K562 (cell line): ENCODE data around the gene ANKRD27. TPM values are rescaled to one million over a fixed set of nuclear protein-coding genes. Genes with fewer than 3 reads are reported as not detected.

Source experiments
- ATF7 ChIP-seq: fragments of 450-650 bp; IDR thresholded peaks from 2 replicates; pipeline ENCODE4 v1.7.1; 2014; ENCODE audit warnings: mild to moderate bottlenecking, moderate library complexity
- BHLHE40 ChIP-seq: IDR thresholded peaks from 2 replicates; pipeline ENCODE4 v1.6.1; 2011; ENCODE audit warnings: low read length, improper control_type of control experiment
- CBX5 ChIP-seq: IDR thresholded peaks from 2 replicates; pipeline ENCODE4 v1.6.1; 2014; ENCODE audit warnings: low read depth, borderline replicate concordance
- ELF4 ChIP-seq: fragments of 450-650 bp; formaldehyde crosslinking; IDR thresholded peaks from 2 replicates; pipeline ENCODE4 v1.4.0; 2022; ENCODE audit warnings: missing genetic modification characterization
- FOXK2 ChIP-seq, 2 experiments: fragments of 450-650 bp; IDR thresholded peaks in 1 of 2; conservative IDR thresholded peaks in 1 of 2; 2 replicates each; pipeline ENCODE4 v1.6.1; 2016; ENCODE audit warnings: low read depth in 2 of 2, mild to moderate bottlenecking in 1 of 2
- HEY1 ChIP-seq: fragments of 250-450 bp; sonication (Bioruptor Pico); IDR thresholded peaks from 2 replicates; pipeline ENCODE4 v1.5.0; 2020; ENCODE audit warnings: mild to moderate bottlenecking, moderate library complexity, borderline replicate concordance
- MYNN ChIP-seq, 2 experiments: sonication (generic); formaldehyde crosslinking in 1 of 2; IDR thresholded peaks; 2 replicates each; pipeline versions ENCODE4 v1.5.0 to v1.6.1; 2016 to 2020; ENCODE audit warnings: antibody characterized with exemption in 1 of 2, missing genetic modification reagents in 1 of 2
- SIN3B ChIP-seq: fragments of 450-650 bp; IDR thresholded peaks from 2 replicates; pipeline ENCODE4 v1.6.1; 2017; ENCODE audit warnings: low read depth, mild to moderate bottlenecking, moderate library complexity
- SNRNP70 ChIP-seq: fragments of 200-400 bp; formaldehyde crosslinking; optimal IDR thresholded peaks from 2 replicates; pipeline ENCODE3; 2017; ENCODE audit warnings: low read depth, low read length
- TRIM28 ChIP-seq: fragments of 450-650 bp; IDR thresholded peaks from 2 replicates; pipeline ENCODE4 v1.6.1; 2017
- ZFP30 ChIP-seq: fragments of 250-450 bp; sonication (Bioruptor Pico); IDR thresholded peaks from 2 replicates; pipeline ENCODE4 v1.8.0; 2022; ENCODE audit warnings: moderate library complexity, mild to moderate bottlenecking, inconsistent platforms, borderline replicate concordance
- ZKSCAN1 ChIP-seq: fragments of 150-350 bp; IDR thresholded peaks from 2 replicates; pipeline ENCODE4 v1.6.1; 2016; ENCODE audit warnings: low read depth, low read length
- ZNF764 ChIP-seq: fragments of 250-450 bp; sonication (Bioruptor Pico); IDR thresholded peaks from 2 replicates; pipeline ENCODE4 v1.4.0; 2020; ENCODE audit warnings: low read depth, mild to moderate bottlenecking, moderate library complexity
- ZNF778 ChIP-seq: fragments of 450-650 bp; formaldehyde crosslinking; IDR thresholded peaks from 2 replicates; pipeline ENCODE4 v1.4.0; 2020; ENCODE audit warnings: mild to moderate bottlenecking, moderate library complexity
- polyA plus RNA-seq, 8 experiments: library from polyadenylated mRNA; depleted of rRNA in 4 of 8; stranded (reverse) in 5 of 8; unstranded in 3 of 8; fragments of >200 nt; fragmentation: Nextera tagmentation in 2 of 8; fragmentation: Illumina TruSeq in 1 of 8; extraction: Ambion mirVana in 2 of 8; extraction: Trizol in 1 of 8; gene quantifications; 2 replicates each; pipeline versions ENCODE4 v1.2.1 to v1.2.3, GENCODE V29; 2011 to 2014; ENCODE audit warnings: inconsistent platforms in 1 of 8, missing spikeins in 1 of 8
- total RNA-seq, 7 experiments: library from RNA; depleted of rRNA in 6 of 7; stranded (reverse); fragments of >200 nt in 6 of 7; fragmentation: Illumina TruSeq in 2 of 7; extraction: Trizol in 2 of 7; gene quantifications; 2 replicates each; pipeline versions ENCODE4 v1.2.1 to v1.2.3, GENCODE V29; 2011 to 2021; ENCODE audit warnings: low replicate concordance in 1 of 7
- TF ChIP-seq, protein P1 (sequence below): IDR thresholded peaks from 2 replicates; pipeline ENCODE4 v1.6.1; 2011; ENCODE audit warnings: borderline replicate concordance, low read depth, mild to moderate bottlenecking, moderate library complexity, low read length; ENCODE audit not compliant: insufficient read depth, poor library complexity, severe bottlenecking
- TF ChIP-seq, protein P2 (sequence below), 2 experiments: fragments of 450-650 bp in 1 of 2; IDR thresholded peaks; 2 replicates each; pipeline ENCODE4 v1.6.1; 2011 to 2017; ENCODE audit warnings: low read depth in 2 of 2, antibody characterized with exemption in 1 of 2, borderline replicate concordance in 1 of 2, low read length in 1 of 2, mild to moderate bottlenecking in 1 of 2, mixed read lengths in 1 of 2; ENCODE audit not compliant: control insufficient read depth in 1 of 2
- TF ChIP-seq, protein P3 (sequence below): fragments of 150-350 bp; conservative IDR thresholded peaks from 2 replicates; pipeline ENCODE4 v1.6.1; 2014; ENCODE audit warnings: low read length
- TF ChIP-seq, protein P4 (sequence below): sonication (generic); formaldehyde crosslinking; IDR thresholded peaks from 2 replicates; pipeline ENCODE4 v1.8.0; 2022; ENCODE audit warnings: mild to moderate bottlenecking, missing genetic modification reagents
- TF ChIP-seq, protein P5 (sequence below): fragments of 250-450 bp; sonication (Bioruptor Pico); IDR thresholded peaks from 2 replicates; pipeline ENCODE4 v1.4.0; 2020

ANKRD27 gene
- total and polyA plus RNA-seq, 9 of the 15 experiments (the other 6 are each of a cell fraction or from before 2014, with no cell fraction given), result 5.3 to 71.3 (median 54.2) TPM

DNA sequence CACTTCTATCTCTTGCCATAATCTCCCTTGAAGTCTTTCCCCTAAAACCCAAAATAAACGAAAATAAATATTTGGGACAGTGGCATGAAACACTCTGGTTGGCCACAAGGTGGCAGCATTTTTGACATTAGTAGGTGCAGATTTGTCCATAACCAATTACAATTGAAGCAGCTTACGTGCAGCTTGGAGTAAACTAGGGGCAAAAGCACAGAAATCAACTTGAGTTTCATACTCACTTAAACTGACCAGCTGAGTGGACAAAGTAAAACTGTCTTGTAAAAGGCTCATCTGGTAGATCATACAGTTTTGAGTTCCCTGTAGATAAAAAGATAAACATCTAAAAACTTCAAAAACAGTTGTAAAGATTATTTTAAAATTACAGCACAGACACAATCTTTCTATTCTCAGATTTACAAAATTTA, 75.2 kb downstream of the ANKRD27 start (continued):
- TF ChIP-seq, protein P1, sequence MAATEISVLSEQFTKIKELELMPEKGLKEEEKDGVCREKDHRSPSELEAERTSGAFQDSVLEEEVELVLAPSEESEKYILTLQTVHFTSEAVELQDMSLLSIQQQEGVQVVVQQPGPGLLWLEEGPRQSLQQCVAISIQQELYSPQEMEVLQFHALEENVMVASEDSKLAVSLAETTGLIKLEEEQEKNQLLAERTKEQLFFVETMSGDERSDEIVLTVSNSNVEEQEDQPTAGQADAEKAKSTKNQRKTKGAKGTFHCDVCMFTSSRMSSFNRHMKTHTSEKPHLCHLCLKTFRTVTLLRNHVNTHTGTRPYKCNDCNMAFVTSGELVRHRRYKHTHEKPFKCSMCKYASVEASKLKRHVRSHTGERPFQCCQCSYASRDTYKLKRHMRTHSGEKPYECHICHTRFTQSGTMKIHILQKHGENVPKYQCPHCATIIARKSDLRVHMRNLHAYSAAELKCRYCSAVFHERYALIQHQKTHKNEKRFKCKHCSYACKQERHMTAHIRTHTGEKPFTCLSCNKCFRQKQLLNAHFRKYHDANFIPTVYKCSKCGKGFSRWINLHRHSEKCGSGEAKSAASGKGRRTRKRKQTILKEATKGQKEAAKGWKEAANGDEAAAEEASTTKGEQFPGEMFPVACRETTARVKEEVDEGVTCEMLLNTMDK, result peak; percentile 20
- TF ChIP-seq FOXK2 (conservative IDR thresholded peaks at IDR 0.05 in 1 of 2, IDR thresholded peaks at IDR 0.05 in 1 of 2; ENCODE audit: low read depth in 2 of 2) (0 out of 4 replicates have a peak, but pooled peaks of 1 of the 2 experiments have one; percentile 26), TRIM28 (no peak), SIN3B (no peak), HEY1 (CRISPR knock-in tag) (no peak), ZNF764 (CRISPR knock-in tag) (no peak), MYNN (IDR thresholded peaks at IDR 0.05) (no peak), MYNN (CRISPR knock-in tag; IDR thresholded peaks at IDR 0.05) (no peak), ZFP30 (CRISPR knock-in tag) (no peak), BHLHE40 (no peak), ATF7 (no peak), ZKSCAN1 (peak; percentile 67), ZNF778 (no peak), CBX5 (no peak), ELF4 (CRISPR knock-in tag) (no peak), SNRNP70 (no peak)
- TF ChIP-seq, protein P2, sequence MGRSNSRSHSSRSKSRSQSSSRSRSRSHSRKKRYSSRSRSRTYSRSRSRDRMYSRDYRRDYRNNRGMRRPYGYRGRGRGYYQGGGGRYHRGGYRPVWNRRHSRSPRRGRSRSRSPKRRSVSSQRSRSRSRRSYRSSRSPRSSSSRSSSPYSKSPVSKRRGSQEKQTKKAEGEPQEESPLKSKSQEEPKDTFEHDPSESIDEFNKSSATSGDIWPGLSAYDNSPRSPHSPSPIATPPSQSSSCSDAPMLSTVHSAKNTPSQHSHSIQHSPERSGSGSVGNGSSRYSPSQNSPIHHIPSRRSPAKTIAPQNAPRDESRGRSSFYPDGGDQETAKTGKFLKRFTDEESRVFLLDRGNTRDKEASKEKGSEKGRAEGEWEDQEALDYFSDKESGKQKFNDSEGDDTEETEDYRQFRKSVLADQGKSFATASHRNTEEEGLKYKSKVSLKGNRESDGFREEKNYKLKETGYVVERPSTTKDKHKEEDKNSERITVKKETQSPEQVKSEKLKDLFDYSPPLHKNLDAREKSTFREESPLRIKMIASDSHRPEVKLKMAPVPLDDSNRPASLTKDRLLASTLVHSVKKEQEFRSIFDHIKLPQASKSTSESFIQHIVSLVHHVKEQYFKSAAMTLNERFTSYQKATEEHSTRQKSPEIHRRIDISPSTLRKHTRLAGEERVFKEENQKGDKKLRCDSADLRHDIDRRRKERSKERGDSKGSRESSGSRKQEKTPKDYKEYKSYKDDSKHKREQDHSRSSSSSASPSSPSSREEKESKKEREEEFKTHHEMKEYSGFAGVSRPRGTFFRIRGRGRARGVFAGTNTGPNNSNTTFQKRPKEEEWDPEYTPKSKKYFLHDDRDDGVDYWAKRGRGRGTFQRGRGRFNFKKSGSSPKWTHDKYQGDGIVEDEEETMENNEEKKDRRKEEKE (IDR thresholded peaks at IDR 0.05; ENCODE audit: borderline replicate concordance in 1 of 2, control insufficient read depth in 1 of 2, low read depth in 2 of 2, low read length in 1 of 2), result no peak
- TF ChIP-seq, protein P3, sequence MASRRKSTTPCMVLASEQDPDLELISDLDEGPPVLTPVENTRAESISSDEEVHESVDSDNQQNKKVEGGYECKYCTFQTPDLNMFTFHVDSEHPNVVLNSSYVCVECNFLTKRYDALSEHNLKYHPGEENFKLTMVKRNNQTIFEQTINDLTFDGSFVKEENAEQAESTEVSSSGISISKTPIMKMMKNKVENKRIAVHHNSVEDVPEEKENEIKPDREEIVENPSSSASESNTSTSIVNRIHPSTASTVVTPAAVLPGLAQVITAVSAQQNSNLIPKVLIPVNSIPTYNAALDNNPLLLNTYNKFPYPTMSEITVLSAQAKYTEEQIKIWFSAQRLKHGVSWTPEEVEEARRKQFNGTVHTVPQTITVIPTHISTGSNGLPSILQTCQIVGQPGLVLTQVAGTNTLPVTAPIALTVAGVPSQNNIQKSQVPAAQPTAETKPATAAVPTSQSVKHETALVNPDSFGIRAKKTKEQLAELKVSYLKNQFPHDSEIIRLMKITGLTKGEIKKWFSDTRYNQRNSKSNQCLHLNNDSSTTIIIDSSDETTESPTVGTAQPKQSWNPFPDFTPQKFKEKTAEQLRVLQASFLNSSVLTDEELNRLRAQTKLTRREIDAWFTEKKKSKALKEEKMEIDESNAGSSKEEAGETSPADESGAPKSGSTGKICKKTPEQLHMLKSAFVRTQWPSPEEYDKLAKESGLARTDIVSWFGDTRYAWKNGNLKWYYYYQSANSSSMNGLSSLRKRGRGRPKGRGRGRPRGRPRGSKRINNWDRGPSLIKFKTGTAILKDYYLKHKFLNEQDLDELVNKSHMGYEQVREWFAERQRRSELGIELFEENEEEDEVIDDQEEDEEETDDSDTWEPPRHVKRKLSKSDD, result no peak
- TF ChIP-seq, protein P4, sequence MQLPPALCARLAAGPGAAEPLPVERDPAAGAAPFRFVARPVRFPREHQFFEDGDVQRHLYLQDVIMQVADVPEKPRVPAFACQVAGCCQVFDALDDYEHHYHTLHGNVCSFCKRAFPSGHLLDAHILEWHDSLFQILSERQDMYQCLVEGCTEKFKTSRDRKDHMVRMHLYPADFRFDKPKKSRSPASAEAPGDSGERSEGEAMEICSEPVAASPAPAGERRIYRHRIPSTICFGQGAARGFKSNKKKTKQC (CRISPR knock-in tag), result no peak
- TF ChIP-seq, protein P5, sequence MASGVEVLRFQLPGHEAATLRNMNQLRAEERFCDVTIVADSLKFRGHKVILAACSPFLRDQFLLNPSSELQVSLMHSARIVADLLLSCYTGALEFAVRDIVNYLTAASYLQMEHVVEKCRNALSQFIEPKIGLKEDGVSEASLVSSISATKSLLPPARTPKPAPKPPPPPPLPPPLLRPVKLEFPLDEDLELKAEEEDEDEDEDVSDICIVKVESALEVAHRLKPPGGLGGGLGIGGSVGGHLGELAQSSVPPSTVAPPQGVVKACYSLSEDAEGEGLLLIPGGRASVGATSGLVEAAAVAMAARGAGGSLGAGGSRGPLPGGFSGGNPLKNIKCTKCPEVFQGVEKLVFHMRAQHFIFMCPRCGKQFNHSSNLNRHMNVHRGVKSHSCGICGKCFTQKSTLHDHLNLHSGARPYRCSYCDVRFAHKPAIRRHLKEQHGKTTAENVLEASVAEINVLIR (CRISPR knock-in tag), result no peak
